Right cardiac atrium (tissue), 5 donors: ENCODE measurements around the gene TICAM2. TPM values are rescaled to one million over a fixed set of nuclear protein-coding genes. Genes with fewer than 3 reads are reported as not detected.
A peak's percentile ranks its signal among the peaks of the same experiment; 100 is the strongest.

Experiments
- ATAC-seq, 2 donors: fragments of 200-7000 bp; cut with Tn5 transposase; one replicate each; pipeline versions ENCODE4 v1.8.0 to v1.9.1; 2020; ENCODE audit warnings: moderate library complexity in 2 of 2, mild to moderate bottlenecking in 1 of 2
- DNase-seq, 3 donors: peaks; one replicate each; pipeline ENCODE4 v3.0.0-alpha.2; 2020
- H3K27ac ChIP-seq: one replicate; pipeline ENCODE4 v1.5.1; 2013; ENCODE audit warnings: mild to moderate bottlenecking, low read length, control low read depth, moderate library complexity
- H3K27me3 ChIP-seq: one replicate; pipeline ENCODE4 v1.6.1; 2013; ENCODE audit not compliant: control insufficient read depth, insufficient read depth
- H3K4me1 ChIP-seq: one replicate; pipeline ENCODE4 v1.6.1; 2013; ENCODE audit warnings: low read length; ENCODE audit not compliant: control insufficient read depth, insufficient read depth
- H3K4me3 ChIP-seq: one replicate; pipeline ENCODE4 v1.5.1; 2013; ENCODE audit warnings: low read length, control low read depth
- H3K9me3 ChIP-seq: one replicate; pipeline ENCODE4 v1.6.1; 2013; ENCODE audit warnings: low read length; ENCODE audit not compliant: control insufficient read depth
- WGBS: extraction: QIAGEN DNeasy Blood & Tissue Kit; methylation state at CpG from one replicate; pipeline ENCODE4 v1.1.7; 2013; 5-methylcytosine and 5-hydroxymethylcytosine counted together
- intact Hi-C, 4 donors: fragments of 100-400 bp; cut with DNase I; formaldehyde crosslinking; loops; one replicate each; pipeline versions ENCODE4 v1.11.0 to v1.14.0; 2022 to 2023
- polyA plus RNA-seq: library from polyadenylated mRNA; stranded (reverse); fragments of 200-250 nt; gene quantifications from one replicate; pipeline ENCODE4 v1.2.3, GENCODE V29; 2013
- total RNA-seq, 4 donors: library from RNA; stranded (reverse); fragmentation: NEBNext Ultra II Directional; extraction: Animal tissue kit (Norgen Biotek cat#: 25700); gene quantifications; one replicate each; pipeline ENCODE4 v1.2.1, GENCODE V29; 2021
- donor health status: healthy with polysubstance abuse.
- donor health status: DM: no; HTN: yes; CAD: no.
- donor health status: DM: no; HTN: no; CAD: no.
- donor health status: DM: no; HTN: yes; CAD: no; lungs with severe emphysema.
- donor health status: DM: yes; HTN: yes; CAD: no.

TICAM2 gene
- total and polyA plus RNA-seq, 5 donors = 1.5 to 4.3 (median 3.4) TPM

DNA sequence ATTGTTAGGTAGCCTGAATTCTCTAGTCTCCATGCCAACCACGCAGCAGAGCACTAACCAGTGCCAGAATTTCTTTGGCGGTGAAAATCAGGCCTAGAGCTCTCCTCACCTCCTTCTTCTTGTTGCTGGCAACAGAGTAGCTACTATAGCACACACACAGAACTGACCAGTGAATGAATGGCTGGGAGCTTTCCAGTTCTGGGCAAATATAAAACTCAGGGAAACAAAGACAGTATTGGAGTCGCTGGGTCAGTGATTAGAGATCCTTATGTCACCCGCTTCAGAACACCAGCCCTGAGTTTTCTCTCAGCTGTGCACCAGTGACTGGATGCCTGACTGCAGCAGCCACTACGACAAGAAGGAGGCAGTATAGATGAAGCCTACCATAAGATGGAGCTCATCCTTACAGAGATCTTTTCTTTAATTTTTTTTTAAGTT, 30.8 kb downstream of the TICAM2 start:
- Histone ChIP-seq H3K4me3 (no peak overlapping the region), H3K27me3 (no peaks in the 10 kb centered on the region), H3K4me1 (no peaks in the 10 kb centered on the region), H3K27ac (no peak overlapping the region), H3K9me3 (no peaks in the 10 kb centered on the region)
- WGBS = 49% methylated on average over 5 of the region's 5 CpGs
- DNase-seq (peak in 2 of 3 donors; percentile 17 to 28), ATAC-seq (peak; percentile 88 to 94)
- intact Hi-C loops = loop anchor here in 2 of 4 donors (5.0 to 10.0 kb wide), 3 partner anchors 194 to 259 kb away; no protein-coding TSS in a partner anchor

DNA sequence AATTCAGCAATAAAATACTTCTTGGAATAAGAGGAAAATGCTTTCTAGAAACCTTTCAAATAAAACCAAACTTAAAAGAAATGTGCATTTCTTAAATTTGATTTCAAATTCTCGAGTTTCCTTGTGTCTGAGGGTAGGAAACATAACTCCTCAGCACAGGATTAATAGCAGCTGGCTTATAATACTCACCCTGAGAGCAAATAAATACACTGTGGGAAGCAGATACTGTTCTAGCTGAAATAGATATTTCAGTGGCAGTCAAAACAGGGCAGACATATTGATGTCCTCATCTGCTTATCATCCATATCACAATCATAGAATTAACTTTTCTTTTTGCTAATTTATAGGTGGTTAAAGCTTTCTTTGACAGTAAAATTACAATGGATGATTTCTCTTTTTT, 33.6 kb downstream of the TICAM2 start:
- no peak for DNase-seq
- Histone ChIP-seq H3K4me3 (no peak overlapping the region), H3K27ac (no peak overlapping the region), H3K27me3 (no peaks in the 10 kb centered on the region), H3K4me1 (no peaks in the 10 kb centered on the region), H3K9me3 (no peaks in the 10 kb centered on the region)
- intact Hi-C loops = no loop called here
- WGBS = 91% methylated on average over 1 of the region's 1 CpG
- ATAC-seq = no peak

DNA sequence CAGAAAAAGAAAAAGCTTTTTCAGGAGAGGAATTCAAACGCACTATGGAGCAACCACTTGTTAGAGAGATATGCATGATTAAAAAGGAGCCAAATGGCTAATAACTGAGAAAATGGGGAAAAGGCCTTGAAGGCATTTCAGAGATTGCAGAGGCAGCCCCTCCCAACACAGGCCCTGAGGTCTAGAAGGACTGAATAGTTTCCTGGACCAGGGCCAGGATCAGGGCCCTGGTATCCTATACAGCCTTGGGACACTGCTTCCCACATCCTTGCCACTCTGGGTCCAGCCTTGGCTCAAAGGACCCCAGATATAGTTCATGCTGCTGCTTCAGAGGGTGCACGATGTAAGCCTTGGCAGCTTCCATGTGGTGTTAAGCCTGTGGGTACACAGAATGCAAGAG, 37.0 kb downstream of the TICAM2 start:
- DNase-seq (no peak), ATAC-seq (peak; percentile 39 to 50)
- Histone ChIP-seq H3K4me3 (no peak overlapping the region), H3K4me1 (no peaks in the 10 kb centered on the region), H3K9me3 (no peaks in the 10 kb centered on the region), H3K27me3 (no peaks in the 10 kb centered on the region), H3K27ac (no peak overlapping the region)
- intact Hi-C loops = no loop called here
- WGBS = 67% methylated on average over 2 of the region's 2 CpGs

DNA sequence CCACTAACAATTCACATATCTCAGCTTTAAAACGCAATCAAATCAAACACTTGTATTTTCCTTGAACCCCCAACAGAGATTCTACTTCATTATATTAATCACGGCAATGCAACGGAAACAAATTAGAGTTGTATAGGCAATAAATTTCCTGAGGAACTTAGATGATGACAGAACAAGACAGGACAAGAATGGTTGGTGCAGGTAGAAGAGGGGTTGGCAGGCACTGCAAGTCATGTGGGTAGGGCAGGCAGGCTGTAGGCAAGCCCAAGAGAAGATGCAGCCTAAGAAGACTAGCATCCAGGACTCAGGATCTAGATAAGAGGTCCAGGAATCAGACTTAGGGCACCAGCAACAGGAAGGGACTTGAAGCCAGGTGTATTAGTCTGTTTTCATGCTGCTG, 41.1 kb downstream of the TICAM2 start:
- no peak for ATAC-seq
- no peaks in the 10 kb centered on the region for H3K9me3 ChIP-seq
- H3K4me3 ChIP-seq = no peak overlapping the region
- intact Hi-C loops = no loop called here
- no peak for DNase-seq
- 94% methylated on average over 3 of the region's 3 CpGs for WGBS
- H3K27ac ChIP-seq = no peak overlapping the region
- H3K27me3 ChIP-seq = no peaks in the 10 kb centered on the region
- peaks cover 5% of the 10 kb centered on the region for H3K4me1 ChIP-seq

DNA sequence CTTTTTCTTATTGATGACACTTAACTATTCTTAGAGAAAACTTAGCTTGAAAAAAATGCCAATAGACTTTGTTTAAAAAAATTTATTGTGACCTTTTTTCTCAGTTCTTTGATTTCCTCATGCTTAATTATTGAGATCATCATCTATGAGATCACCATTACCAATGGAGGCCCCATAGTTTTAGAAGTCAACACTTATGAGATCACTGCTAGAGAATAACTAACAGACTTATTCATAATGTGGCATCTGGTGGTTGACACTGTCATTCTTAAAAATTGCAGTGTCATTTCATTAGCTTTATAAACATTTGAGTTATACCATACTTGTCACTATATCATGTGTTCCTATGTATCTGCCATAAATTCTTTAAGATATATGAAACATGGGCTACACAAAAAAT, 42.8 kb downstream of the TICAM2 start:
- intact Hi-C loops = no loop called here
- peaks cover 5% of the 10 kb centered on the region for H3K4me1 ChIP-seq
- no peak overlapping the region for H3K4me3 ChIP-seq
- DNase-seq (no peak), ATAC-seq (no peak)
- no peak overlapping the region for H3K27ac ChIP-seq
- no peaks in the 10 kb centered on the region for H3K9me3 ChIP-seq
- no peaks in the 10 kb centered on the region for H3K27me3 ChIP-seq

DNA sequence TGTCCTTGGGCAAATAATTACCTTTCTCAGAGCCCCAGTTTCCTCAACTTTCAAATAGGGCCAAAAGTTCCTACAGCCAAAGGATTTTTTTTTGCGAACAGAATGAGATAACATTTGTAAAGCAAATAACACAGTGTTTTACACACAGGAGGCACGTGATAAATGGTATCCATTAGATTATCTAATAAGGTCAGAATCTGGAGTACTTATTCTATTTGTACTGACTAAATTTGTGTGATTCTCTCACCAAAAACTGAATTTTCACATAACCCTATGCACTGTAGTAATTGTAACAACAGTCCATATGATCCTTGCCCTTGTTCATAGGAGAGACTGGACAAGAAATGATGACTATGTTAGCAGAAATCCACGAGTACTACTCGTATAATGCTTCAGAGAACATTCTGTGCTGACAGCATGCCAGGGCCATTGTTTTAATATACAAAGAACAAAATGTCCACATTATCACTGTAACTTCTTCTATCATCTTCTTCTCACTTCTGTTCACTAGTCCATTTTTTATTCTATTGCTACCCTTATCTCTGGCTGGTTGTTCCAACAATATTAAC, 43.8 kb downstream of the TICAM2 start:
- DNase-seq (peak in 1 of 3 donors; percentile 49), ATAC-seq (peak; percentile 38 to 69)
- no peaks in the 10 kb centered on the region for H3K9me3 ChIP-seq
- H3K4me1 ChIP-seq = peaks cover 5% of the 10 kb centered on the region
- WGBS = 61% methylated on average over 4 of the region's 4 CpGs
- intact Hi-C loops = no loop called here
- H3K27ac ChIP-seq = no peak overlapping the region
- no peaks in the 10 kb centered on the region for H3K27me3 ChIP-seq
- no peak overlapping the region for H3K4me3 ChIP-seq

DNA sequence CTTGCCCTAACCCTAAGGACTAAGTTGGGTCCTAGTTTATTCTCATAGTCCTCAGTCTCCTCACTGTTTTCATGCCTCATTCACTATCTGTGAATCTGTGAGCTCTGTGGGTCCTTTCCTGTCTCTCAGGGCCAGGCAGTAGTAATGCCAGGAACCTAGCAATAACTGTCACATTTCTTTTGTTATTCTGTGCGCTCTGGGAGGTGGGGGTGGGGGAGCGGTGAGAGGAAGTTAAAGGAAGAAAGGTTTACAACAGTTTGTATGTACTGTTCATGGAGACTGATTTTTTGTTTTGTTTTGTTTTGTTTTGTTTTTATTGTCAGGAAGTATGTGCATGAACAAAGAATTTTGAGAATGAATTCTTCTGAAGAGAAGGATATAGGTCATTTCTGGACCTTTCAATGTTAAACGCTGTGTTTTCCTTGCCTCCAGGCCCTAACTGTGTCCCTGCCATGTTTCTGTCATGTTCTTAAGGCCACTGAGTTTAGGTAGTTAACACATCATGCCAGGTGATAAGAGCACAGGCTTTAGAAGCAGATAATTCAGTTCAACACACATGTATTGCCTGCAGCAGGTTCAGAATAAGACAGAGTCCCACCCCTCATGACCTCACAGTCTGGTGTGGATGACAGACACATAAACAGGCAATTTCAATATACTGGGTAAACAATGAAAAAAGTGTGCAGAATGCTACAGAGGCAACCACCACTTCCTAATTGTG, 44.5 kb downstream of the TICAM2 start:
- no peak for ATAC-seq
- Histone ChIP-seq H3K4me3 (no peak overlapping the region), H3K27ac (peak overlapping the region; percentile 34), H3K9me3 (no peaks in the 10 kb centered on the region), H3K4me1 (peaks cover 5% of the 10 kb centered on the region), H3K27me3 (no peaks in the 10 kb centered on the region)
- DNase-seq = no peak
- intact Hi-C loops = no loop called here
- WGBS = 63% methylated on average over 3 of the region's 3 CpGs

DNA sequence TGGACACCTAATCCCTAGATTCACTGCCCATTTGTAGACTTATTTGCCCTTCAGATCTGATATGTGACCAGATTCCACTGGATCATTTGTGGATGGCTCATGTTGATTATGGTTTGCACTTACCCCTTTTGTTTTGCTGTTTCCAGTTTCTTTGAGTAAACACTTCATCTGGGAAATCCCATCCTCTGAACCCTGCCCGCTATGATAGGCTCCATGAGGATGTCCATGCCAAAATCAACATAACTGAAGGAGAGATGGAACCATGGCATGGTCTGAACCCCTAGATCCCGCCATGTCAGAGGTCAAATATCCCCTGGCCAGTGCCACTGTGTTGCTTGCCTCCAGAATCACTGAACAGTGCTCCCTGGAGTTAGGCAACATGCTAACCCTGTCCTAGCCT, 46.0 kb downstream of the TICAM2 start:
- DNase-seq (no peak), ATAC-seq (no peak)
- Histone ChIP-seq H3K27me3 (no peaks in the 10 kb centered on the region), H3K4me3 (no peak overlapping the region), H3K4me1 (peaks cover 5% of the 10 kb centered on the region), H3K9me3 (no peaks in the 10 kb centered on the region), H3K27ac (no peak overlapping the region)
- intact Hi-C loops = no loop called here
- 95% methylated on average over 2 of the region's 2 CpGs for WGBS

DNA sequence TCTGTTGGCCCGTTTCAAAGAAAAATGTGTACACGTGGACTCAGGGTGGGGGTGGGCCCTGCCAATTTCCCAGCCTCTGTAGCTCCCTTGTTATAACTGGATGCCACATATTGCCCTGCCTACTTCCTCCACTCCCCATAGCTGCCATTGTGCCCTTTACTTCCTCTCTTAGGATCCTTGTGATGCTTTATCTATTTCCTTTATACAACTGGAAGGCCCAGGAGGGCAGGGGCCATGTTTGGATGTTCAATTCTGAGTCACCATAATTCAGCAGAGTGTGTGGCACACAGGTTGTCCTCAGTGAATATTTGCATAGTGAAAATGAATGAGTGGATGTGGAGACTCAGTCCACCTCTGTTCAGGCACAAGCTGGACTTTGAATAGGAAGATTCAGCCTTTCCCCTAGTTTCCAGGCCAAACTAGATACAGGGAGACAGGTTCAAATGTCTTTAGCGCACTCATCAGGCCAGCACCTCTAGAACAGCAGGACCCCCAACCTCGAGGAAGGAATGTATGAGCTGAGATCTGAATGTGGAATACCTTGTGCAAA, 47.1 kb downstream of the TICAM2 start:
- DNase-seq (no peak), ATAC-seq (no peak)
- H3K4me1 ChIP-seq = peaks cover 7% of the 10 kb centered on the region
- no peak overlapping the region for H3K27ac ChIP-seq
- no peaks in the 10 kb centered on the region for H3K27me3 ChIP-seq
- intact Hi-C loops = no loop called here
- WGBS = 91% methylated on average over 4 of the region's 4 CpGs
- no peaks in the 10 kb centered on the region for H3K9me3 ChIP-seq
- no peak overlapping the region for H3K4me3 ChIP-seq

DNA sequence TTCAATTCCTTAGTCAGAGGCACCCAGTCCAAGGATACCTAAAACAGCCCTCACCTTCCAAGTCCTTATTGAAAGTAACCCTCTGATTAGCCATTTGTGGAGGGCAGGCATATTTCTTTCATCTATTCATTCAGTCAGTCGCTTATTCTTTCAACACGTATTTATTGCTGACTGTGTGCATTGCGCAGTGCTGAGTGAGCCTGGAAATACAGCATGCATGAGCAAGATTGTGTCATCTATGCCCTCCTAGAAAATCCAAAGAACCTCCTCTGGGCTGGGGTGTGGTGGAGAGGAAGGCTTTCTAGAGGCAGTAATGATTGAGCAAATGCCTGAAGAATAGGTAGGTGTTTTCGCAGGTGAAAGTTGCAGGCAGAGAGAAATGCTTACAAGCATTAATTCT, 49.2 kb downstream of the TICAM2 start:
- H3K27me3 ChIP-seq = no peaks in the 10 kb centered on the region
- no peak for DNase-seq
- no peak overlapping the region for H3K4me3 ChIP-seq
- H3K9me3 ChIP-seq = no peaks in the 10 kb centered on the region
- H3K27ac ChIP-seq = no peak overlapping the region
- no peak for ATAC-seq
- 96% methylated on average over 4 of the region's 4 CpGs for WGBS
- intact Hi-C loops = no loop called here
- H3K4me1 ChIP-seq = peaks cover 7% of the 10 kb centered on the region

DNA sequence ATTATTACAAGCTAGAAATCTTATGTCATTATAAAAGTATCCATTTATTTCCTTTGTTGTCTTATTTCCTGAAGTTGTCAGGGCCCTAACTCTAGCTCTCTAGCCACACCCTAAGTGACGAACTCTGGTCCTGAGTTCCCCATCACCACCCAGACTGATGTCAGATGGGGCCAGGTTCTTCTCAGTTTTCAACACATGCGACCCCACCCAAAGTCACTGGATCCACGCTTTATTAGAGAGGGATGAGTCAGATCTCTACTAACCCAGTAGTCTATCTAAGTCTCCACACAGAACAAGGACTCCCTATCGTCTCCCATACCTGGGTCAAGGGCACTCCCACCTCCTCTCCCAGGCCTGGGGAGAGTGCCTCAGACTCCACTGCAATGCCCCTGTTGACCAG, 50.9 kb downstream of the TICAM2 start:
- DNase-seq = peak in 1 of 3 donors; percentile 18
- ATAC-seq = peak; percentile 42 to 89
- H3K4me3 ChIP-seq = no peak overlapping the region
- H3K9me3 ChIP-seq = no peaks in the 10 kb centered on the region
- intact Hi-C loops = no loop called here
- 62% methylated on average over 4 of the region's 4 CpGs for WGBS
- peaks cover 1% of the 10 kb centered on the region for H3K4me1 ChIP-seq
- no peaks in the 10 kb centered on the region for H3K27me3 ChIP-seq
- H3K27ac ChIP-seq = no peak overlapping the region
